Spleen (tissue), 11 donors: ENCODE results near the gene ENDOV. TPM values are rescaled to one million over a fixed set of nuclear protein-coding genes. Genes with fewer than 3 reads are reported as not detected.

Experiments
- DNase-seq: peaks from one replicate; pipeline ENCODE4 v3.0.0-alpha.2; 2020
- H3K27ac ChIP-seq, 8 donors: fragments of 200-600 bp; sonication (generic) in 7 of 8; 1 replicate in 4 of 8; 2 replicates in 4 of 8; pipeline versions ENCODE4 v1.5.0 to v1.8.0; 2016 to 2021; ENCODE audit warnings: inconsistent platforms in 4 of 8, mild to moderate bottlenecking in 4 of 8, moderate library complexity in 1 of 8
- H3K27me3 ChIP-seq, 7 donors: fragments of 200-600 bp; sonication (generic) in 6 of 7; replicated peaks in 1 of 7; 1 replicate in 4 of 7; 2 replicates in 3 of 7; pipeline versions ENCODE4 v1.5.0 to v1.8.0; 2016 to 2021; ENCODE audit warnings: inconsistent platforms in 3 of 7, mild to moderate bottlenecking in 1 of 7
- H3K36me3 ChIP-seq, 6 donors: fragments of 200-600 bp; sonication (generic) in 5 of 6; 1 replicate in 4 of 6; 2 replicates in 2 of 6; pipeline versions ENCODE4 v1.5.0 to v1.8.0; 2016 to 2021; ENCODE audit warnings: inconsistent platforms in 2 of 6
- H3K4me1 ChIP-seq, 6 donors: fragments of 200-600 bp; sonication (generic) in 5 of 6; 1 replicate in 3 of 6; 2 replicates in 3 of 6; pipeline versions ENCODE4 v1.5.0 to v1.8.0; 2016 to 2021; ENCODE audit warnings: inconsistent platforms in 3 of 6
- H3K4me3 ChIP-seq, 8 donors: fragments of 200-600 bp; sonication (generic) in 7 of 8; 1 replicate in 4 of 8; 2 replicates in 4 of 8; pipeline versions ENCODE4 v1.5.0 to v1.8.0; 2016 to 2021; ENCODE audit warnings: inconsistent platforms in 4 of 8, mild to moderate bottlenecking in 4 of 8, moderate library complexity in 2 of 8
- H3K9me3 ChIP-seq, 8 donors: fragments of 200-600 bp; sonication (generic) in 7 of 8; 1 replicate in 4 of 8; 2 replicates in 4 of 8; pipeline versions ENCODE4 v1.5.0 to v1.8.0; 2016 to 2021; ENCODE audit warnings: inconsistent platforms in 4 of 8
- CTCF ChIP-seq, 11 experiments: fragments of 200-600 bp in 7 of 11; fragments of 450-650 bp in 4 of 11; sonication (generic) in 4 of 11; IDR thresholded peaks in 8 of 11; conservative IDR thresholded peaks in 3 of 11; 1 replicate in 7 of 11; 2 replicates in 4 of 11; pipeline versions ENCODE4 v1.4.0 to v1.8.0; 2016 to 2021; ENCODE audit warnings: antibody characterized with exemption in 11 of 11, inconsistent platforms in 4 of 11, mild to moderate bottlenecking in 1 of 11
- POLR2A ChIP-seq, 3 donors: fragments of 450-650 bp; IDR thresholded peaks; one replicate each; pipeline ENCODE4 v1.5.1; 2017; ENCODE audit warnings: antibody characterized with exemption in 3 of 3, mild to moderate bottlenecking in 1 of 3
- POLR2AphosphoS5 ChIP-seq, 3 donors: sonication (generic); formaldehyde crosslinking; IDR thresholded peaks; one replicate each; pipeline ENCODE4 v1.5.1; 2017; ENCODE audit warnings: antibody characterized with exemption in 3 of 3
- WGBS, 5 donors: extraction: QIAGEN DNeasy Blood & Tissue Kit in 3 of 5; methylation state at CpG; one replicate each; pipeline versions ENCODE4 v1.1.5 to v1.1.7; 2013 to 2018; 5-methylcytosine and 5-hydroxymethylcytosine counted together
- intact Hi-C: fragments of 100-400 bp; cut with DNase I; formaldehyde crosslinking; loops from one replicate; pipeline ENCODE4 v1.15.0; 2023; ENCODE audit warnings: low total_unique reads
- polyA plus RNA-seq, 3 donors: library from polyadenylated mRNA; stranded (reverse); fragments of 200-250 nt; gene quantifications; one replicate each; pipeline ENCODE4 v1.2.1, GENCODE V29; 2013
- total RNA-seq, 7 donors: library from RNA; depleted of rRNA in 3 of 7; stranded (reverse); fragments of >200 nt in 3 of 7; fragmentation: NEBNext Ultra II Directional in 4 of 7; extraction: Animal tissue kit (Norgen Biotek cat#: 25700) in 4 of 7; gene quantifications; one replicate each; pipeline versions ENCODE4 v1.1.0 to v1.2.1, GENCODE V29; 2016 to 2021
- donor health status: healthy with polysubstance abuse.
- donor health status: DM: no; HTN: no; CAD: no; lungs with moderate emphysema.
- donor health status: DM: no; HTN: no; CAD: no.
- donor health status: Bipolar disorder and iron deficiency.
- donor health status: healthy.
- donor health status: DM: no; HTN: no; CAD: no.
- donor health status: DM: yes; HTN: yes; CAD: no.

Gene ENDOV
- total and polyA plus RNA-seq, 10 donors, result 9.7 to 47.4 (median 23.2) TPM

GRCh38 chr17:80441133-80441578 is 26.2 kb downstream of the ENDOV start:
- H3K4me3 ChIP-seq, result no peak overlapping the region
- H3K27ac ChIP-seq, result no peak overlapping the region
- WGBS, 5 donors, result 27 to 45% (median 38%) methylated on average over 14 of the region's 14 CpGs
- TF ChIP-seq CTCF (IDR thresholded peaks at IDR 0.05 in 8 of 11, conservative IDR thresholded peaks at IDR 0.05 in 3 of 11), result no peak
- TF ChIP-seq POLR2AphosphoS5 (IDR thresholded peaks at IDR 0.05), result peak in 1 of 3 donors; percentile 14
- H3K9me3 ChIP-seq, result no peaks in the 10 kb centered on the region
- H3K4me1 ChIP-seq, result peaks cover 0 to 8% (median 0%) of the 10 kb centered on the region in 6 donors
- H3K36me3 ChIP-seq, result peaks cover 0 to 13% (median 0%) of the 10 kb centered on the region in 6 donors
- intact Hi-C loops, result no loop called here
- DNase-seq, result no peak
- H3K27me3 ChIP-seq, result peaks cover 0 to 18% (median 0%) of the 10 kb centered on the region in 7 donors

- H3K36me3 ChIP-seq, result peaks cover 0 to 13% (median 0%) of the 10 kb centered on the region in 6 donors
- WGBS, 5 donors, result 82 to 89% (median 86%) methylated on average over 13 to 14 of the region's 14 CpGs
- H3K4me3 ChIP-seq, result no peak overlapping the region
- intact Hi-C loops, result no loop called here
- H3K27ac ChIP-seq, result no peak overlapping the region
- DNase-seq, result no peak
- peaks cover 0 to 18% (median 0%) of the 10 kb centered on the region in 7 donors for H3K27me3 ChIP-seq
- no peak for TF ChIP-seq CTCF (IDR thresholded peaks at IDR 0.05 in 8 of 11, conservative IDR thresholded peaks at IDR 0.05 in 3 of 11)
- no peak for TF ChIP-seq POLR2AphosphoS5 (IDR thresholded peaks at IDR 0.05)
- no peak for TF ChIP-seq POLR2A (IDR thresholded peaks at IDR 0.05)
- H3K4me1 ChIP-seq, result peaks cover 0 to 11% (median 2%) of the 10 kb centered on the region in 6 donors
- H3K9me3 ChIP-seq, result no peaks in the 10 kb centered on the region
Measured at GRCh38 chr17:80441598-80442322, 26.8 kb downstream of the ENDOV start.

GRCh38 chr17:80442323-80442659 is 27.3 kb downstream of the ENDOV start:
- no peak overlapping the region for H3K4me3 ChIP-seq
- H3K9me3 ChIP-seq, result no peaks in the 10 kb centered on the region
- DNase-seq, result no peak
- H3K27ac ChIP-seq, result no peak overlapping the region
- TF ChIP-seq CTCF (IDR thresholded peaks at IDR 0.05 in 8 of 11, conservative IDR thresholded peaks at IDR 0.05 in 3 of 11) (no peak), POLR2AphosphoS5 (IDR thresholded peaks at IDR 0.05) (no peak), POLR2A (IDR thresholded peaks at IDR 0.05) (no peak)
- H3K4me1 ChIP-seq, result peaks cover 0 to 15% (median 2%) of the 10 kb centered on the region in 6 donors
- H3K36me3 ChIP-seq, result peaks cover 0 to 10% (median 0%) of the 10 kb centered on the region in 6 donors
- WGBS, 5 donors, result 84 to 89% (median 88%) methylated on average over 12 of the region's 12 CpGs
- intact Hi-C loops, result no loop called here
- peaks cover 0 to 18% (median 0%) of the 10 kb centered on the region in 7 donors for H3K27me3 ChIP-seq

GRCh38 chr17:80442764-80443163 is 27.8 kb downstream of the ENDOV start:
- peaks cover 0 to 6% (median 0%) of the 10 kb centered on the region in 6 donors for H3K36me3 ChIP-seq
- no peak for DNase-seq
- no peak overlapping the region for H3K4me3 ChIP-seq
- TF ChIP-seq POLR2A (IDR thresholded peaks at IDR 0.05), result no peak
- no peak for TF ChIP-seq CTCF (IDR thresholded peaks at IDR 0.05 in 8 of 11, conservative IDR thresholded peaks at IDR 0.05 in 3 of 11)
- no peak for TF ChIP-seq POLR2AphosphoS5 (IDR thresholded peaks at IDR 0.05)
- peaks cover 0 to 15% (median 2%) of the 10 kb centered on the region in 6 donors for H3K4me1 ChIP-seq
- WGBS, 5 donors, result 84 to 93% (median 89%) methylated on average over 3 to 4 of the region's 4 CpGs
- peaks cover 0 to 18% (median 0%) of the 10 kb centered on the region in 7 donors for H3K27me3 ChIP-seq
- intact Hi-C loops, result no loop called here
- no peaks in the 10 kb centered on the region for H3K9me3 ChIP-seq
- no peak overlapping the region for H3K27ac ChIP-seq
